Measurements from ENCODE around the gene SFR1.
A peak's percentile ranks its signal among the peaks of the same experiment; 100 is the strongest.

The SFR1 gene

GRCh38 chr10:104098358-104098925, 23.5 kb upstream of the SFR1 start:
- no peak for ATAC-seq
- no peak for DNase-seq
- no peak overlapping the region for H3K27ac Mint-ChIP-seq
- H3K4me3 Mint-ChIP-seq, result no peak overlapping the region
- peaks cover 4% of the 10 kb centered on the region for H3K27me3 Mint-ChIP-seq
- H3K36me3 Mint-ChIP-seq (ENCODE audit: low read depth), result peaks cover 4% of the 10 kb centered on the region
- H3K9me3 Mint-ChIP-seq, result peaks cover 16% of the 10 kb centered on the region
- peaks cover 17% of the 10 kb centered on the region for H3K4me1 Mint-ChIP-seq

DNA sequence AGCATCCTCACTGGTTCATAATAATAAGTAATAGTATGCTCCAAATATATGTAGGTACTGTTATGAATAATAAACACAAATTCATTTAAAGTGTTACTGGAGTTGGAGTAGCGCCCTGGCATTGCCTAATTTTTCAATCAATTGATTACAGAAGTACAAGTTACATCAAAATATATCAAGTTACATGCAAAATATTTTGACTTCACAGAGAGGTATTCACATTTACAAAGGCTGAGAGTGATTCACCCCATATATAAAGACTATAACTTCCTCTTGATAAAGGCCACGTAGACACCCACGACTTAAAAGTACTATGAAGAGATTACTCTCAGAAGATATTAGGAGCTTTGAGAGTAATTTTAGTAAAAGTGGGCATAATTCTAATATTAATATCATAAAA, 22.7 kb upstream of the SFR1 start:
- H3K36me3 Mint-ChIP-seq (ENCODE audit: low read depth), result peaks cover 2% of the 10 kb centered on the region
- H3K9me3 Mint-ChIP-seq, result peaks cover 16% of the 10 kb centered on the region
- peaks cover 4% of the 10 kb centered on the region for H3K27me3 Mint-ChIP-seq
- no peak overlapping the region for H3K4me3 Mint-ChIP-seq
- ATAC-seq (no peak), DNase-seq (no peak)
- no peak overlapping the region for H3K27ac Mint-ChIP-seq
- H3K4me1 Mint-ChIP-seq, result peaks cover 9% of the 10 kb centered on the region

- Mint-ChIP-seq H3K4me1 (peaks cover 8% of the 10 kb centered on the region), H3K36me3 (ENCODE audit: low read depth) (peaks cover 2% of the 10 kb centered on the region), H3K9me3 (peaks cover 12% of the 10 kb centered on the region), H3K27ac (no peak overlapping the region), H3K4me3 (no peak overlapping the region), H3K27me3 (peaks cover 4% of the 10 kb centered on the region)
- no peak for DNase-seq
- ATAC-seq, result no peak
These were observed 22.0 kb upstream of the SFR1 start for GRCh38 chr10:104099941-104100340.

DNA sequence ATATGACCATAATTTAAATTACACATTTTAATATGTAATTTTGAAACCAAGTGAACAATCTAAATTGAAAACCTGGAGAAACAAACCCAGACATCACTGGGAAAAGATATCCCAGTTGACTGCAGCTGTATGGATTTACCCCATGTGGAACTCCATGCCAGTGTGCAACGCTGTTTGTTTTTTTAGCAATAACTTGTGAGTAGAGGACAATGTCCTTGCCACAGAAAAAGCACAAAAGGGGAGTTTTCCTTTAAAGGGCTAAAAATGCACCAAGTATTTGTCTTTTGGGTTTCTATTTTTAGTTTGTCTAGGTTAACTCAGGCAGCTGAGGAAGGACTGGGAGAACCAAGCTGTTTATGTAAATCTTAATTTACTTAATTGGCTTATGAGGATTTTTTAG, 21.2 kb upstream of the SFR1 start:
- Mint-ChIP-seq H3K9me3 (peaks cover 12% of the 10 kb centered on the region), H3K27me3 (peaks cover 4% of the 10 kb centered on the region), H3K27ac (no peak overlapping the region), H3K36me3 (ENCODE audit: low read depth) (peaks cover 2% of the 10 kb centered on the region), H3K4me3 (no peak overlapping the region), H3K4me1 (peaks cover 7% of the 10 kb centered on the region)
- DNase-seq (no peak), ATAC-seq (no peak)

DNA sequence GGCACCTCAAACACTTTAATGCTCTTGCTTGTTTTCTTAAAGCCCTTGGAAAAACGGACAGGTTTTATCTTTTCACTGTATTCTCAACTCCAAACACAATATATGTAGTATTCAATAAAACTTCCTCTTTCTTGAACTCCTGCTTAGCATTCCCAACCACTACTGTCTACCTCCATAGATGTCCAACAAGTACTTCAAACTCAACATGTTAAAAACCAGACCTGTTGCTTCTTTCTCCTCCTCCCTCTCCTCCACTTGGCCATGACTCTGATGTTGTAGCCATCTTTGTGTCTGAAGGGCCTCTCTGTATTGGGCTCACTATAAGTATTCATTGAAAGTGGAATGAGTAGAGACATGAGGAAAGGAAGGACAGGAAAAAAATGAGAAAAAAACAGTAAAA, 20.1 kb upstream of the SFR1 start:
- Mint-ChIP-seq H3K9me3 (peaks cover 5% of the 10 kb centered on the region), H3K36me3 (ENCODE audit: low read depth) (no peaks in the 10 kb centered on the region), H3K27ac (no peak overlapping the region), H3K4me1 (peaks cover 7% of the 10 kb centered on the region), H3K27me3 (no peaks in the 10 kb centered on the region), H3K4me3 (no peak overlapping the region)
- ATAC-seq (no peak), DNase-seq (no peak)

- no peak for ATAC-seq
- H3K36me3 Mint-ChIP-seq (ENCODE audit: low read depth), result no peaks in the 10 kb centered on the region
- no peak overlapping the region for H3K27ac Mint-ChIP-seq
- DNase-seq, result no peak
- no peaks in the 10 kb centered on the region for H3K27me3 Mint-ChIP-seq
- peaks cover 7% of the 10 kb centered on the region for H3K4me1 Mint-ChIP-seq
- H3K4me3 Mint-ChIP-seq, result no peak overlapping the region
- no peaks in the 10 kb centered on the region for H3K9me3 Mint-ChIP-seq
These were observed 18.0 kb upstream of the SFR1 start for GRCh38 chr10:104103956-104104355.

DNA sequence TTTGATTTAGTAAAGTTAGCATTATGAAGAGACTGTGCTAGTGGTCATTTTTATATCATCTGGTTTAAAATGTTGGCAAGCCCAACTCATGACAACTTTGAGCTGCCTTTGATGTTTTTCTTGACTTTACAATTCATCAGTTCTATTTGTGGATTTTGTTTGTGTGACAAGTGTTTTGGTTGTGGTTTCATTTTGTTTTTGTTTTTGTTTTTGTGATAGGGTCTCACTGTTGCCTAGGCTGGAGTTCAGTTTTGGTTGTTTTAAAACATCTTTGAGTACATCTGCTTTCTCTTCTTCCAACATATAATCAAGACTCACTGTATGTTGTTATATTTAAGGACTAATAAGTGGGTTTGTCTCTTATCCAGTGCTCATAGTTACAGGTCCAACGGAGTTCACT, 17.6 kb upstream of the SFR1 start:
- no peaks in the 10 kb centered on the region for H3K9me3 Mint-ChIP-seq

GRCh38 chr10:104104926-104105325, 17.0 kb upstream of the SFR1 start:
- Mint-ChIP-seq H3K4me1 (peaks cover 9% of the 10 kb centered on the region), H3K36me3 (ENCODE audit: low read depth) (no peaks in the 10 kb centered on the region), H3K4me3 (no peak overlapping the region), H3K9me3 (no peaks in the 10 kb centered on the region), H3K27ac (no peak overlapping the region), H3K27me3 (no peaks in the 10 kb centered on the region)
- DNase-seq (no peak), ATAC-seq (peak; percentile 84)

More for the DNA sequence above, 17.6 kb upstream of the SFR1 start:
- H3K27me3 Mint-ChIP-seq, result no peaks in the 10 kb centered on the region
- H3K27ac Mint-ChIP-seq, result no peak overlapping the region
- no peak overlapping the region for H3K4me3 Mint-ChIP-seq
- ATAC-seq, result no peak
- no peak for DNase-seq
- no peaks in the 10 kb centered on the region for H3K36me3 Mint-ChIP-seq (ENCODE audit: low read depth)
- H3K4me1 Mint-ChIP-seq, result peaks cover 4% of the 10 kb centered on the region

GRCh38 chr10:104109908-104110662, 11.9 kb upstream of the SFR1 start:
- Mint-ChIP-seq H3K4me3 (no peak overlapping the region), H3K27me3 (peaks cover 8% of the 10 kb centered on the region), H3K4me1 (peaks cover 18% of the 10 kb centered on the region), H3K36me3 (ENCODE audit: low read depth) (no peaks in the 10 kb centered on the region), H3K27ac (no peak overlapping the region), H3K9me3 (no peaks in the 10 kb centered on the region)
- no peak for DNase-seq
- peak; percentile 99 for ATAC-seq

GRCh38 chr10:104113376-104113956, 8.5 kb upstream of the SFR1 start:
- no peaks in the 10 kb centered on the region for H3K36me3 Mint-ChIP-seq (ENCODE audit: low read depth)
- ATAC-seq, result no peak
- no peak overlapping the region for H3K27ac Mint-ChIP-seq
- H3K4me3 Mint-ChIP-seq, result no peak overlapping the region
- peaks cover 33% of the 10 kb centered on the region for H3K4me1 Mint-ChIP-seq
- peaks cover 8% of the 10 kb centered on the region for H3K27me3 Mint-ChIP-seq
- H3K9me3 Mint-ChIP-seq, result no peaks in the 10 kb centered on the region
- no peak for DNase-seq

- no peak for DNase-seq
- H3K36me3 Mint-ChIP-seq (ENCODE audit: low read depth), result no peaks in the 10 kb centered on the region
These were observed 4.1 kb upstream of the SFR1 start for GRCh38 chr10:104117839-104118323.

GRCh38 chr10:104119996-104120395, 2.0 kb upstream of the SFR1 start:
- DNase-seq, result no peak
- Mint-ChIP-seq H3K4me1 (peaks cover 51% of the 10 kb centered on the region), H3K9me3 (no peaks in the 10 kb centered on the region), H3K36me3 (ENCODE audit: low read depth) (peaks cover 5% of the 10 kb centered on the region), H3K27ac (peak overlapping the region; percentile 95), H3K27me3 (no peaks in the 10 kb centered on the region), H3K4me3 (no peak overlapping the region)
- ATAC-seq, result no peak

More at GRCh38 chr10:104117839-104118323, 4.1 kb upstream of the SFR1 start:
- H3K4me1 Mint-ChIP-seq, result peaks cover 42% of the 10 kb centered on the region
- H3K9me3 Mint-ChIP-seq, result no peaks in the 10 kb centered on the region
- no peak overlapping the region for H3K4me3 Mint-ChIP-seq
- peaks cover 2% of the 10 kb centered on the region for H3K27me3 Mint-ChIP-seq
- ATAC-seq, result no peak
- H3K27ac Mint-ChIP-seq, result no peak overlapping the region

GRCh38 chr10:104120512-104120902, 1.5 kb upstream of the SFR1 start:
- H3K9me3 Mint-ChIP-seq, result no peaks in the 10 kb centered on the region
- peak overlapping the region; percentile 84 for H3K4me3 Mint-ChIP-seq
- H3K27ac Mint-ChIP-seq, result peak overlapping the region; percentile 95
- DNase-seq, result no peak
- H3K36me3 Mint-ChIP-seq (ENCODE audit: low read depth), result peaks cover 9% of the 10 kb centered on the region
- H3K4me1 Mint-ChIP-seq, result peaks cover 51% of the 10 kb centered on the region
- H3K27me3 Mint-ChIP-seq, result no peaks in the 10 kb centered on the region
- ATAC-seq, result no peak

DNA sequence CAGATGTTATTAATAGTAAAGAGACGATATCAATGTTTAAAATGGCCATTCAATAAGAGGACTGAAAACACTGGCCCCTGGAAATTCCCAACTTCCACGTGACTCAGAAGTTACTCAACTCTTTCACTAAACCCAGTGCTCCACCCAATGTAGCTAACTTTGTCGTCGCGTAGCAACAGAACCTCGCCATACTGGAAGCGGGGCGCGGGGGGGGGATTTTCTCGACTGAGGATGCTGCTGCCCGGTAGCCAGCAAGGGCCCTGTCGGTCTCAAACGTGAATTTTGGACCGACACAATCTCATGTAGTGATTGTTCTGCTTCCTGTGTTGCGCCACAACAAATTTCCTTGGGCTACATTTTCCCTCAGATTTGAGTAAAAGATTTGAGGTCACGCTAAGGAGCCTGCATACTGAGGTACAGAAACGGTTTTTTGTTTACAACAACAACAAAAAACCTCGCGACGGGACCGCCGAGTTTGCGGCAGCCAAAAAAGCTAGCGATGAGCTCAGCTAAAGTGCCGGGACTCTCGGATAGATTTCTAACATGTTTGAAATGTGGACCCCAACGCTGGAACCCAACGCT, 977 bp upstream of the SFR1 start:
- no peaks in the 10 kb centered on the region for H3K9me3 Mint-ChIP-seq
- DNase-seq (peak; percentile 87), ATAC-seq (peak; percentile 37)
- H3K4me1 Mint-ChIP-seq, result peaks cover 51% of the 10 kb centered on the region
- H3K36me3 Mint-ChIP-seq (ENCODE audit: low read depth), result peaks cover 9% of the 10 kb centered on the region
- no peaks in the 10 kb centered on the region for H3K27me3 Mint-ChIP-seq
- peak overlapping the region; percentile 84 for H3K4me3 Mint-ChIP-seq
- peak overlapping the region; percentile 95 for H3K27ac Mint-ChIP-seq

All from activated naive CD8-positive, alpha-beta T cell treated with anti-CD3 and anti-CD28 coated beads, Interleukin-2, amount 50 U/mL, for 24 hours (primary cell).